Hepatocyte (in vitro differentiated cells): ENCODE measurements around the gene KLKB1. TPM values are rescaled to one million over a fixed set of nuclear protein-coding genes. Genes with fewer than 3 reads are reported as not detected.

Source experiments
- DNase-seq: peaks from one replicate; pipeline ENCODE4 v3.0.0-alpha.2; 2016; ENCODE audit warnings: low spot score
- H2AFZ ChIP-seq: fragments of 200-600 bp; sonication (generic); 2 replicates; pipeline ENCODE4 v1.6.0; 2016; ENCODE audit warnings: antibody characterized with exemption, mild to moderate bottlenecking
- H3K27ac ChIP-seq: fragments of 200-600 bp; sonication (generic); 2 replicates; pipeline ENCODE4 v1.5.1; 2016; ENCODE audit warnings: mild to moderate bottlenecking
- H3K27me3 ChIP-seq: fragments of 200-600 bp; sonication (generic); 2 replicates; pipeline ENCODE4 v1.6.1; 2016
- H3K36me3 ChIP-seq: fragments of 200-600 bp; sonication (generic); replicated peaks from 2 replicates; pipeline ENCODE4 v1.5.1; 2016; ENCODE audit warnings: low read depth; ENCODE audit not compliant: insufficient read depth
- H3K4me1 ChIP-seq: fragments of 200-600 bp; sonication (generic); 2 replicates; pipeline ENCODE4 v1.5.1; 2016; ENCODE audit warnings: mild to moderate bottlenecking, moderate library complexity; ENCODE audit not compliant: insufficient read depth
- H3K4me2 ChIP-seq: fragments of 200-600 bp; sonication (generic); 2 replicates; pipeline ENCODE4 v1.6.0; 2016
- H3K4me3 ChIP-seq: fragments of 200-600 bp; sonication (generic); 2 replicates; pipeline ENCODE4 v1.5.1; 2016; ENCODE audit warnings: mild to moderate bottlenecking
- H3K79me2 ChIP-seq: fragments of 200-600 bp; sonication (generic); 2 replicates; pipeline ENCODE4 v1.6.0; 2017; ENCODE audit warnings: mild to moderate bottlenecking
- H3K9me2 ChIP-seq: fragments of 200-600 bp; sonication (generic); replicated peaks from 2 replicates; pipeline ENCODE4 v1.6.0; 2017; ENCODE audit warnings: mild to moderate bottlenecking; ENCODE audit not compliant: insufficient read depth
- H3K9me3 ChIP-seq: fragments of 200-600 bp; sonication (generic); 2 replicates; pipeline ENCODE4 v1.5.1; 2016; ENCODE audit warnings: low read depth, mild to moderate bottlenecking
- H4K20me1 ChIP-seq: fragments of 200-600 bp; sonication (generic); 2 replicates; pipeline ENCODE4 v1.6.0; 2016; ENCODE audit warnings: mild to moderate bottlenecking; ENCODE audit not compliant: insufficient read depth, poor library complexity, severe bottlenecking
- CTCF ChIP-seq: fragments of 200-600 bp; sonication (generic); IDR thresholded peaks from 2 replicates; pipeline ENCODE4 v1.5.1; 2016; ENCODE audit warnings: antibody characterized with exemption, mild to moderate bottlenecking; ENCODE audit not compliant: poor library complexity
- EZH2 ChIP-seq: fragments of 200-600 bp; sonication (generic); IDR thresholded peaks from 2 replicates; pipeline ENCODE4 v1.6.1; 2016; ENCODE audit warnings: antibody characterized with exemption, mild to moderate bottlenecking, borderline replicate concordance
- EZH2phosphoT487 ChIP-seq: fragments of 200-600 bp; sonication (generic); IDR thresholded peaks from one replicate; pipeline ENCODE4 v1.6.1; 2018; ENCODE audit warnings: antibody characterized with exemption, mild to moderate bottlenecking, low read depth, moderate library complexity; ENCODE audit not compliant: unreplicated experiment, severe bottlenecking
- WGBS: methylation state at CpG from one replicate; pipeline ENCODE4 v1.1.6; 2016; ENCODE audit warnings: low lambda C conversion rate; ENCODE audit errors: missing lambda C conversion rate; 5-methylcytosine and 5-hydroxymethylcytosine counted together
- polyA plus RNA-seq: library from polyadenylated mRNA; unstranded; fragments of >200 nt; fragmentation: Nextera tagmentation; extraction: Ambion mirVana; gene quantifications from 2 replicates; pipeline ENCODE4 v1.2.1, GENCODE V29; 2016
- total RNA-seq: library from RNA; depleted of rRNA; stranded (reverse); fragments of >200 nt; gene quantifications from 2 replicates; pipeline ENCODE4 v1.2.3, GENCODE V29; 2014

Gene KLKB1
- total and polyA plus RNA-seq, 2 experiments from 2014 or later = 8.8 to 20.3 TPM

DNA sequence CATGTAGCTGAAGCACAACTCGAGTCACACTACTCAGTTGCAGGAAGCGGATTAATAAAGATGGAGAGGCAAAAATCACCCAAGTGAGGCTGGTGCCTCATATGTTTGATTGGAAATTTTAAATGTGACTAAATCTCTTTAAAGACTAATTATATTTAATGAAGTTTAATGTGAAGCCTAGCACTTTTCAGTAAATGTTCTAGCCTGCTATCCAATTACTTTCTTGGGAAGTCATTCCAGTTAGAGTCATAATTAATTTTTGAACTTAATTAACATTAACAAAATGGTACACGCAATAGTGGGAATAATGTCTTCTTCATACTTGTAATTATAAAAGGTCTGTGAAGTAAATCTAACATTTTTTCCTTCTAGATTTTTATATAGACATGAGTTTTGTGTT is 59.3 kb downstream of the KLKB1 start:
- no peak overlapping the region for H3K4me2 ChIP-seq
- no peaks in the 10 kb centered on the region for H4K20me1 ChIP-seq
- WGBS = 93% methylated on average over 3 of the region's 3 CpGs
- no peak for DNase-seq
- H3K27ac ChIP-seq = no peak overlapping the region
- H3K36me3 ChIP-seq = no peaks in the 10 kb centered on the region
- H3K27me3 ChIP-seq = no peaks in the 10 kb centered on the region
- H3K79me2 ChIP-seq = no peaks in the 10 kb centered on the region
- no peak for TF ChIP-seq CTCF
- no peaks in the 10 kb centered on the region for H3K9me3 ChIP-seq
- H3K4me1 ChIP-seq = no peaks in the 10 kb centered on the region
- H2AFZ ChIP-seq = no peak overlapping the region
- no peak overlapping the region for H3K4me3 ChIP-seq
- no peaks in the 10 kb centered on the region for H3K9me2 ChIP-seq

DNA sequence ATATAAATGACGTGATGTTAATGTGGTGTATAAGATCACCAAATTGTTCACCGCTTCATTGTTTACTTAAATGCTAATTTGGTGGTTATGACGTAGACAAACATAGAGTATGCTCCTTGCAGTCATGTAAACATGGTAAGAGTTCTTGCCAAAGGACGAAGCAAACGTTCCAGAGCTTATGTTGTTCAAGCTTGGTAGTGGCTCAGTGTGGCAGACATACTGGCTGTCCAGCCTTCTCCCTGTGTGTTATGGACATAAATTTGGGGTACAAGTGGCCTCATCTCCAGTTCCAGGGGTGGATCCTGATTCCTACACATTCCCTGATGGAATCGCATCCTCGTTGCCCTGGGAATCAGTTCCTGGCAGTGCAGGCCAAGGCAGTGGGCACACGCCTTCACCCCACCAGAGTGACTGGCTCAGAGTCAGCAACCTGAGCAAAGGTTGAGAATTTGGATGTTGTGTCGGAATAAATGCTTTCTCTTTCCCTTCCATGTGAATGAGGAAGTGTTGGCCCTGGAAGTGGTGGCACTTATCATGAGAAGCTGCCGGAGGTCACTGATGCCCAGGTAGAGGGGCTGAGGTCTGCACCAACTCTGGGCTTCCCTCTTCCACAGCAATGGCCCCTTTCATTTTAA is 64.1 kb downstream of the KLKB1 start:
- H3K27me3 ChIP-seq = no peaks in the 10 kb centered on the region
- DNase-seq = no peak
- WGBS = 90% methylated on average over 10 of the region's 10 CpGs

DNA sequence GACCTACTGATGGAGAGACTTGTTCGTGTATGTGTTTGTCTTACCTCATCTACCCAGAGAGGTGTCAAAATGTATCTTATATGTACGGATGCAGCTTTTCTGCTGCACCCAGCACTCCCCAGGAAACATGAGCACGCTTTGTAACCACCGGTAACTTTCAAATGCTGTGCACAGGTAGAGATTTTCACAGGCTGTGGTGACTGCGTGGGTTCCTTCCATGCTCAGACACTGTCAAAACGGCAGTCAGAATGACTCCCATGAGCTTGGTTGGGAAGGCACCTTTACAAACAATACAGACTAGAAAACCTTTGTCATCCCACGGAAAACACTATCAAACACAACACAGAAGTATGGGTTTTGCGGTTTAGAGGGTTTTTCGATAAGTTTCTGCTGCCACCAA is 66.9 kb downstream of the KLKB1 start:
- H3K4me3 ChIP-seq = no peak overlapping the region
- no peaks in the 10 kb centered on the region for H3K79me2 ChIP-seq
- no peaks in the 10 kb centered on the region for H4K20me1 ChIP-seq
- H2AFZ ChIP-seq = no peak overlapping the region
- no peak for DNase-seq
- no peaks in the 10 kb centered on the region for H3K9me3 ChIP-seq
- H3K4me1 ChIP-seq = no peaks in the 10 kb centered on the region
- no peak for TF ChIP-seq EZH2
- TF ChIP-seq CTCF = no peak
- no peak for TF ChIP-seq EZH2phosphoT487
- no peak overlapping the region for H3K27ac ChIP-seq
- H3K4me2 ChIP-seq = no peak overlapping the region
- WGBS = 89% methylated on average over 9 of the region's 9 CpGs
- peaks cover 7% of the 10 kb centered on the region for H3K27me3 ChIP-seq
- H3K9me2 ChIP-seq = no peaks in the 10 kb centered on the region
- H3K36me3 ChIP-seq = no peaks in the 10 kb centered on the region

More for the DNA sequence above, 64.1 kb downstream of the KLKB1 start:
- no peak overlapping the region for H3K4me2 ChIP-seq
- H2AFZ ChIP-seq = no peak overlapping the region
- no peaks in the 10 kb centered on the region for H3K9me3 ChIP-seq
- no peak overlapping the region for H3K27ac ChIP-seq
- H3K4me3 ChIP-seq = no peak overlapping the region
- H3K36me3 ChIP-seq = no peaks in the 10 kb centered on the region
- H3K4me1 ChIP-seq = no peaks in the 10 kb centered on the region
- H3K9me2 ChIP-seq = no peaks in the 10 kb centered on the region
- H3K79me2 ChIP-seq = no peaks in the 10 kb centered on the region
- no peaks in the 10 kb centered on the region for H4K20me1 ChIP-seq
- TF ChIP-seq EZH2phosphoT487 (no peak), CTCF (no peak), EZH2 (no peak)

DNA sequence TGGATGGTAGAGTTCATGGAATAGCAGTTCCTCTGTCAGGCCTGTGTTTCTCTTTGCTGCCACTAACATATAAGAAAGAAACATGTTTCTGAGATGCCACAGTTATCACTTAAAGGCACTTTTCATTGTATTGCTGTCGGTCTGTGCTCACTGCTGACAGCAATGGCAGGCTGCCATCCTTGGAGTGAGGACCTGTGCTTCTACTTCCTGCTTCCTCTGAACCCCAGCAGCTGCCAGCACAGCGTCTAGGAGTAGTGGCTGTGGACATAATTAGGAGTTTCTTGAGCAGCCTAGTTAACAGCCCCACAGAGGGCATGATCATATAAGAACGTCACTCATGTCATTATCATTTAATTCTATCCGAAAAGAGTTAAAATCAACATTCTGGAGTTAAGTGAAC is 69.2 kb downstream of the KLKB1 start:
- no peak overlapping the region for H3K4me2 ChIP-seq
- H2AFZ ChIP-seq = no peak overlapping the region
- TF ChIP-seq EZH2 (no peak), CTCF (no peak), EZH2phosphoT487 (no peak)
- H3K79me2 ChIP-seq = no peaks in the 10 kb centered on the region
- no peaks in the 10 kb centered on the region for H3K4me1 ChIP-seq
- H3K4me3 ChIP-seq = no peak overlapping the region
- H3K36me3 ChIP-seq = no peaks in the 10 kb centered on the region
- H3K27me3 ChIP-seq = peaks cover 7% of the 10 kb centered on the region
- H3K9me2 ChIP-seq = no peaks in the 10 kb centered on the region
- DNase-seq = no peak
- H3K9me3 ChIP-seq = no peaks in the 10 kb centered on the region
- H3K27ac ChIP-seq = no peak overlapping the region
- WGBS = 61% methylated on average over 4 of the region's 4 CpGs
- no peaks in the 10 kb centered on the region for H4K20me1 ChIP-seq
